HepG2 (cell line): ENCODE results near the gene GLI3. TPM values are rescaled to one million over a fixed set of nuclear protein-coding genes. Genes with fewer than 3 reads are reported as not detected.

Source experiments
- ATAC-seq: fragments of 200-7000 bp; cut with Tn5 transposase; 3 replicates; pipeline ENCODE4 v1.9.1; 2020; ENCODE audit warnings: mild to moderate bottlenecking, moderate library complexity
- BruUV-seq: library from RNA; stranded (reverse); fragments of 400-500 nt; replicated peaks from 2 replicates; lab custom pipeline; 2021; lab: Mats Ljungman, UMichigan
- CTCF ChIA-PET: fragments of 300-600 bp; formaldehyde crosslinking; extraction: SDS; loops from one replicate; lab custom pipeline; 2021; ENCODE audit warnings: low total read pairs, inconsistent platforms, low intra/inter-chr PET ratio; lab: Yijun Ruan, JAX
- POLR2A ChIA-PET: fragments of 350-600 bp; sonication (Branson Sonifier 250); formaldehyde crosslinking; loops from one replicate; lab custom pipeline; 2020; ENCODE audit warnings: antibody characterized with exemption, inconsistent platforms; lab: Yijun Ruan, JAX
- DNase-seq: peaks from one replicate; pipeline ENCODE4 v3.0.0-alpha.2; 2015; ENCODE audit warnings: low spot score
- FAIRE-seq: peaks from 3 replicates; lab custom pipeline; 2011; peaks lifted over from hg19 to GRCh38; lab: Jason Lieb, UNC
- H2AFZ ChIP-seq: one replicate; pipeline ENCODE4 v1.6.1; 2011; ENCODE audit warnings: low read length, inconsistent platforms
- H3K27ac ChIP-seq: fragments of 300-600 bp; 3 replicates; pipeline ENCODE4 v1.8.0; 2011; ENCODE audit warnings: mixed run types, mild to moderate bottlenecking, mixed read lengths, low read length, inconsistent platforms; ENCODE audit not compliant: insufficient read depth; ENCODE audit errors: extremely low read length
- H3K27me3 ChIP-seq, 2 experiments: fragments of 200-600 bp in 1 of 2; 2 replicates in 1 of 2; 3 replicates in 1 of 2; pipeline versions ENCODE4 v1.6.0 to v1.8.0; 2011; ENCODE audit warnings: low read length in 2 of 2, mild to moderate bottlenecking in 2 of 2, moderate library complexity in 2 of 2, inconsistent platforms in 1 of 2; ENCODE audit not compliant: insufficient read depth in 2 of 2, control insufficient read depth in 1 of 2
- H3K36me3 ChIP-seq, 2 experiments: fragments of 200-600 bp in 1 of 2; replicated peaks in 1 of 2; 2 replicates in 1 of 2; 3 replicates in 1 of 2; pipeline versions ENCODE4 v1.5.1 to v1.8.0; 2011; ENCODE audit warnings: low read length in 2 of 2, inconsistent platforms in 1 of 2; ENCODE audit not compliant: insufficient read depth in 2 of 2, control insufficient read depth in 1 of 2
- H3K4me1 ChIP-seq: 2 replicates; pipeline ENCODE4 v1.5.1; 2012; ENCODE audit warnings: low read length, inconsistent platforms; ENCODE audit not compliant: insufficient read depth
- H3K4me2 ChIP-seq: 2 replicates; pipeline ENCODE4 v1.6.0; 2011; ENCODE audit warnings: low read depth, low read length, inconsistent platforms
- H3K4me3 ChIP-seq, 3 experiments: fragments of 200-600 bp in 1 of 3; sonication (generic), shearing (Covaris generic) in 1 of 3; replicated peaks in 1 of 3; 2 replicates each; pipeline ENCODE4 v1.5.1; 2011 to 2016; ENCODE audit warnings: low read length in 3 of 3, inconsistent platforms in 2 of 3, low read depth in 2 of 3, mild to moderate bottlenecking in 2 of 3, control low read depth in 1 of 3, mixed read lengths in 1 of 3; ENCODE audit not compliant: insufficient read depth in 1 of 3
- H3K79me2 ChIP-seq: one replicate; pipeline ENCODE4 v1.6.1; 2011; ENCODE audit warnings: low read length, inconsistent platforms; ENCODE audit not compliant: insufficient read depth
- H3K9ac ChIP-seq: 2 replicates; pipeline ENCODE4 v1.6.0; 2011; ENCODE audit warnings: mild to moderate bottlenecking, low read depth, low read length, inconsistent platforms; ENCODE audit not compliant: insufficient read depth
- H3K9me3 ChIP-seq: 2 replicates; pipeline ENCODE4 v1.5.1; 2012; ENCODE audit warnings: mild to moderate bottlenecking, low read length
- H4K20me1 ChIP-seq: 2 replicates; pipeline ENCODE4 v1.6.0; 2011; ENCODE audit warnings: inconsistent platforms, mild to moderate bottlenecking, low read length, moderate library complexity; ENCODE audit not compliant: insufficient read depth
- POGZ ChIP-seq: sonication (generic); formaldehyde crosslinking; IDR thresholded peaks from 2 replicates; pipeline ENCODE4 v1.4.0; 2020; ENCODE audit warnings: mild to moderate bottlenecking, missing genetic modification reagents
- RCOR2 ChIP-seq: IDR thresholded peaks from 2 replicates; pipeline ENCODE4 v1.6.1; 2016; ENCODE audit warnings: missing biosample characterization, missing genetic modification reagents
- SP1 ChIP-seq, 2 experiments: fragments of 450-650 bp in 1 of 2; sonication (generic) in 1 of 2; formaldehyde crosslinking in 1 of 2; IDR thresholded peaks; 2 replicates each; pipeline versions ENCODE4 v1.4.0 to v1.6.1; 2016 to 2020; ENCODE audit warnings: missing genetic modification reagents in 1 of 2
- STAG1 ChIP-seq: sonication (generic); formaldehyde crosslinking; IDR thresholded peaks from 2 replicates; pipeline ENCODE4 v1.4.0; 2020; ENCODE audit warnings: missing genetic modification reagents
- ZNF224 ChIP-seq: sonication (generic); formaldehyde crosslinking; IDR thresholded peaks from 2 replicates; pipeline ENCODE4 v1.5.0; 2020; ENCODE audit warnings: mild to moderate bottlenecking, missing genetic modification reagents
- ZNF460 ChIP-seq: sonication (generic); formaldehyde crosslinking; IDR thresholded peaks from 2 replicates; pipeline ENCODE4 v1.5.1; 2020; ENCODE audit warnings: missing genetic modification reagents, mild to moderate bottlenecking, borderline replicate concordance
- ZNF468 ChIP-seq: sonication (generic); formaldehyde crosslinking; IDR thresholded peaks from 2 replicates; pipeline ENCODE4 v1.8.0; 2022; ENCODE audit warnings: mild to moderate bottlenecking, moderate library complexity, missing genetic modification reagents
- WGBS: methylation state at CpG from one replicate; pipeline ENCODE4 v1.1.6; 2017; ENCODE audit warnings: low lambda C conversion rate; 5-methylcytosine and 5-hydroxymethylcytosine counted together
- in situ Hi-C: cut with HindIII; loops from 2 replicates; pipeline ENCODE4 v1.10.0; 2017; ENCODE audit warnings: low pct_unique_long_range_greater_than_20kb; ENCODE audit not compliant: extremely low pct_ligation_motif_present
- intact Hi-C: fragments of 100-400 bp; cut with micrococcal nuclease; formaldehyde crosslinking; loops from one replicate; pipeline ENCODE4 v1.10.0; 2022; ENCODE audit not compliant: unreplicated experiment
- polyA plus RNA-seq, 8 experiments: library from polyadenylated mRNA; depleted of rRNA in 3 of 8; stranded (reverse) in 7 of 8; unstranded in 1 of 8; fragments of >200 nt; fragmentation: Illumina TruSeq in 4 of 8; extraction: Trizol in 4 of 8; gene quantifications; 2 replicates each; pipeline versions ENCODE4 v1.2.1 to v1.2.3, GENCODE V29; 2011 to 2016; ENCODE audit warnings: low read depth in 4 of 8, missing spikeins in 1 of 8, mixed read lengths in 1 of 8; ENCODE audit not compliant: insufficient read depth in 1 of 8
- total RNA-seq, 5 experiments: library from RNA; depleted of rRNA; stranded (reverse); fragments of >200 nt; fragmentation: Illumina TruSeq; extraction: Trizol; gene quantifications; 2 replicates each; pipeline ENCODE4 v1.2.3, GENCODE V29; 2016; ENCODE audit warnings: low read depth in 1 of 5
- TF ChIP-seq, protein P1 (sequence below): sonication (generic); formaldehyde crosslinking; IDR thresholded peaks from 2 replicates; pipeline ENCODE4 v1.8.1; 2022; ENCODE audit warnings: mild to moderate bottlenecking, missing genetic modification reagents
- TF ChIP-seq, protein P2 (sequence below): sonication (generic); formaldehyde crosslinking; IDR thresholded peaks from 2 replicates; pipeline ENCODE4 v1.4.0; 2020; ENCODE audit warnings: missing genetic modification reagents

Gene GLI3
- total and polyA plus RNA-seq, 2 of the 13 experiments (the other 11 are each of a cell fraction or from before 2014, with no cell fraction given) = not detected

DNA sequence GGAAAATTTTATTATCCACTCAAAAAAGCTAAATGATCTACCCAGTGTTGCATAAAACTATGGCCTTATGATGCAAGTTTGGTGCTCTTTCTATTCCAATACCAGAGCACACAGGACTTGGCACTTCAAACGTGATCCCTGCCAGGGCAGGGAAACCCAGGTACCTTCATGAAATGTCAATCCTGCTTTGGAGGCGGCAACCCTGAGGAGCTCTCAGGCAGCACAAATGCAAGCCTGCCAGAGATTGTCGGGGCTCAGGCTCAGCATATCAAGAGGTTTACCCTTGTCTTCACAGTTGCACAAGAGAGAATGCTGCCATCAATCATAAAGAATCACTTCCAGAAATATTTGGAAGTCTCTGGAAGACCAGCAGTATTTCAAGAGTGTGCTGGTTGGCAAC, 151.5 kb downstream of the GLI3 start (continued):
- TF ChIP-seq POGZ (CRISPR knock-in tag) (no peak), ZNF468 (CRISPR knock-in tag) (no peak)

DNA sequence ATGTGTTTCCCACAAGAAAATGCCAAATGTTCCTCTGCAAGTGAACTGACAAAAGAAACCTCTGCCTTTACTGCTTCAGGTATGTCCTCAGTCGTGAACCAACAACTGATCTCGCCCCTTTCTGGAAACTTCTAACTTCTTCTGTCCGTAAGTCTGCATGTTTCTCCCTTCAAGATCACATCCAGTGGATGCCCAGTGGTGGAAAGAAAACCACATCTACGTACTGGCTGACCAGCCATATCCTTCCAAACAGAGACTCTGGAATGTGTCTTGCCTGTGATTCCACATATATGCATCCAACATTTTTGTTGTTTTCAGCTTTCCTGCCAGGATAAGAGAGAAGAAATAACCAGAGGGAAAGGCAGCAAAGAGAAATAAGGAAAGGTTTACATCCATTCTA, 152.7 kb downstream of the GLI3 start:
- in situ Hi-C loops = no loop called here
- no peaks in the 10 kb centered on the region for H3K9me3 ChIP-seq
- H3K4me1 ChIP-seq = no peaks in the 10 kb centered on the region
- H3K4me2 ChIP-seq = no peak overlapping the region
- FAIRE-seq = no peak
- no peak overlapping the region for H2AFZ ChIP-seq
- intact Hi-C loops = no loop called here
- WGBS = 1% methylated on average over 4 of the region's 4 CpGs
- H3K79me2 ChIP-seq = no peaks in the 10 kb centered on the region
- CTCF ChIA-PET = no interaction called here
- H3K36me3 ChIP-seq = no peaks in the 10 kb centered on the region
- H3K27ac ChIP-seq = no peak overlapping the region
- H4K20me1 ChIP-seq = no peaks in the 10 kb centered on the region
- POLR2A ChIA-PET = no interaction called here
- no peak overlapping the region for H3K4me3 ChIP-seq
- H3K27me3 ChIP-seq = peaks cover 5 to 21% of the 10 kb centered on the region in 2 experiments; a peak in 3 of 5 replicates
- no peak for DNase-seq
- ATAC-seq = no peak
- no peak overlapping the region for H3K9ac ChIP-seq
- BruUV-seq = no TSS peak
- TF ChIP-seq ZNF460 (CRISPR knock-in tag) (no peak), STAG1 (CRISPR knock-in tag) (no peak), SP1 (IDR thresholded peaks at IDR 0.05) (no peak), SP1 (CRISPR knock-in tag; IDR thresholded peaks at IDR 0.05) (no peak), RCOR2 (CRISPR knock-in tag) (no peak), ZNF224 (CRISPR knock-in tag) (no peak)
- TF ChIP-seq, protein P1, sequence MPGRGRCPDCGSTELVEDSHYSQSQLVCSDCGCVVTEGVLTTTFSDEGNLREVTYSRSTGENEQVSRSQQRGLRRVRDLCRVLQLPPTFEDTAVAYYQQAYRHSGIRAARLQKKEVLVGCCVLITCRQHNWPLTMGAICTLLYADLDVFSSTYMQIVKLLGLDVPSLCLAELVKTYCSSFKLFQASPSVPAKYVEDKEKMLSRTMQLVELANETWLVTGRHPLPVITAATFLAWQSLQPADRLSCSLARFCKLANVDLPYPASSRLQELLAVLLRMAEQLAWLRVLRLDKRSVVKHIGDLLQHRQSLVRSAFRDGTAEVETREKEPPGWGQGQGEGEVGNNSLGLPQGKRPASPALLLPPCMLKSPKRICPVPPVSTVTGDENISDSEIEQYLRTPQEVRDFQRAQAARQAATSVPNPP (CRISPR knock-in tag) = no peak
- TF ChIP-seq, protein P2, sequence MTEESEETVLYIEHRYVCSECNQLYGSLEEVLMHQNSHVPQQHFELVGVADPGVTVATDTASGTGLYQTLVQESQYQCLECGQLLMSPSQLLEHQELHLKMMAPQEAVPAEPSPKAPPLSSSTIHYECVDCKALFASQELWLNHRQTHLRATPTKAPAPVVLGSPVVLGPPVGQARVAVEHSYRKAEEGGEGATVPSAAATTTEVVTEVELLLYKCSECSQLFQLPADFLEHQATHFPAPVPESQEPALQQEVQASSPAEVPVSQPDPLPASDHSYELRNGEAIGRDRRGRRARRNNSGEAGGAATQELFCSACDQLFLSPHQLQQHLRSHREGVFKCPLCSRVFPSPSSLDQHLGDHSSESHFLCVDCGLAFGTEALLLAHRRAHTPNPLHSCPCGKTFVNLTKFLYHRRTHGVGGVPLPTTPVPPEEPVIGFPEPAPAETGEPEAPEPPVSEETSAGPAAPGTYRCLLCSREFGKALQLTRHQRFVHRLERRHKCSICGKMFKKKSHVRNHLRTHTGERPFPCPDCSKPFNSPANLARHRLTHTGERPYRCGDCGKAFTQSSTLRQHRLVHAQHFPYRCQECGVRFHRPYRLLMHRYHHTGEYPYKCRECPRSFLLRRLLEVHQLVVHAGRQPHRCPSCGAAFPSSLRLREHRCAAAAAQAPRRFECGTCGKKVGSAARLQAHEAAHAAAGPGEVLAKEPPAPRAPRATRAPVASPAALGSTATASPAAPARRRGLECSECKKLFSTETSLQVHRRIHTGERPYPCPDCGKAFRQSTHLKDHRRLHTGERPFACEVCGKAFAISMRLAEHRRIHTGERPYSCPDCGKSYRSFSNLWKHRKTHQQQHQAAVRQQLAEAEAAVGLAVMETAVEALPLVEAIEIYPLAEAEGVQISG (CRISPR knock-in tag) = no peak
